Activated CD8-positive, alpha-beta T cell treated with anti-CD3 and anti-CD28 coated beads for 36 hours (primary cell): Measurements from ENCODE around the gene RMRP. TPM values are rescaled to one million over a fixed set of nuclear protein-coding genes. Genes with fewer than 3 reads are reported as not detected.

Experiments used
- ATAC-seq: fragments of 200-7000 bp; cut with Tn5 transposase; one replicate; pipeline ENCODE4 v1.10.0; 2021; ENCODE audit warnings: mild to moderate bottlenecking, moderate library complexity
- CTCF ChIA-PET: fragments of 350-600 bp; sonication (Branson Sonifier 250); formaldehyde crosslinking; loops from one replicate; lab custom pipeline; 2021; ENCODE audit warnings: antibody characterized with exemption; lab: Charles Lee
- POLR2A ChIA-PET: fragments of 350-600 bp; sonication (Branson Sonifier 250); formaldehyde crosslinking; loops from one replicate; lab custom pipeline; 2021; ENCODE audit warnings: antibody characterized with exemption; lab: Charles Lee
- DNase-seq: peaks from one replicate; pipeline ENCODE4 v3.0.0-alpha.2; 2020
- H3K27ac Mint-ChIP-seq: one replicate; pipeline ENCODE4 v1.8.0; 2021; ENCODE audit warnings: mild to moderate bottlenecking, mixed read lengths
- H3K27me3 Mint-ChIP-seq: one replicate; pipeline ENCODE4 v1.8.0; 2021; ENCODE audit warnings: mixed read lengths
- H3K36me3 Mint-ChIP-seq: one replicate; pipeline ENCODE4 v1.8.0; 2021; ENCODE audit warnings: low read depth, mixed read lengths
- H3K4me1 Mint-ChIP-seq: one replicate; pipeline ENCODE4 v1.8.0; 2021; ENCODE audit warnings: low read depth, mixed read lengths
- H3K4me3 Mint-ChIP-seq: one replicate; pipeline ENCODE4 v1.8.0; 2021; ENCODE audit warnings: mild to moderate bottlenecking, moderate library complexity, mixed read lengths
- H3K9me3 Mint-ChIP-seq: one replicate; pipeline ENCODE4 v1.8.0; 2021; ENCODE audit warnings: mixed read lengths
- CTCF ChIP-seq: fragments of 200-600 bp; IDR thresholded peaks from one replicate; pipeline ENCODE4 v1.8.0; 2022; ENCODE audit warnings: antibody characterized with exemption, mild to moderate bottlenecking
- intact Hi-C: fragments of 100-400 bp; cut with micrococcal nuclease; formaldehyde crosslinking; loops from one replicate; pipeline ENCODE4 v1.10.0; 2022
- total RNA-seq, 2 experiments: library from RNA; stranded (reverse); gene quantifications; one replicate each; pipeline ENCODE4 v1.2.3, GENCODE V29; 2021

Gene RMRP
- total RNA-seq, 2 experiments from 2014 or later: 13,164 to 13,311 TPM

DNA sequence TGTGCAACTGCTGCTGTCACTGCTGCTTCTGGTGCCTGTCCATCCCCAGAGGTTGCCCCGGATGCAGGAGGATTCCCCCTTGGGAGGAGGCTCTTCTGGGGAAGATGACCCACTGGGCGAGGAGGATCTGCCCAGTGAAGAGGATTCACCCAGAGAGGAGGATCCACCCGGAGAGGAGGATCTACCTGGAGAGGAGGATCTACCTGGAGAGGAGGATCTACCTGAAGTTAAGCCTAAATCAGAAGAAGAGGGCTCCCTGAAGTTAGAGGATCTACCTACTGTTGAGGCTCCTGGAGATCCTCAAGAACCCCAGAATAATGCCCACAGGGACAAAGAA lies 16.2 kb upstream of the RMRP start:
- Mint-ChIP-seq H3K4me3 (no peak overlapping the region), H3K36me3 (no peaks in the 10 kb centered on the region), H3K27ac (no peak overlapping the region), H3K9me3 (no peaks in the 10 kb centered on the region), H3K27me3 (peaks cover 9% of the 10 kb centered on the region), H3K4me1 (peaks cover 13% of the 10 kb centered on the region)
- DNase-seq: no peak
- TF ChIP-seq CTCF: no peak
- ChIA-PET CTCF (interaction anchor here (2.8 to 24.5 kb wide), 2 partner anchors 16 to 19 kb away, joined by 11 to 313 read pairs; partner anchors contain the start of genes CCDC107, RMRP and TPM2), POLR2A (interaction anchor here (0.8 to 1.2 kb wide), 2 partner anchors 14 to 27 kb away, joined by 3 to 5 read pairs; no protein-coding TSS in a partner anchor)
- intact Hi-C loops: no loop called here
- no peak for ATAC-seq

DNA sequence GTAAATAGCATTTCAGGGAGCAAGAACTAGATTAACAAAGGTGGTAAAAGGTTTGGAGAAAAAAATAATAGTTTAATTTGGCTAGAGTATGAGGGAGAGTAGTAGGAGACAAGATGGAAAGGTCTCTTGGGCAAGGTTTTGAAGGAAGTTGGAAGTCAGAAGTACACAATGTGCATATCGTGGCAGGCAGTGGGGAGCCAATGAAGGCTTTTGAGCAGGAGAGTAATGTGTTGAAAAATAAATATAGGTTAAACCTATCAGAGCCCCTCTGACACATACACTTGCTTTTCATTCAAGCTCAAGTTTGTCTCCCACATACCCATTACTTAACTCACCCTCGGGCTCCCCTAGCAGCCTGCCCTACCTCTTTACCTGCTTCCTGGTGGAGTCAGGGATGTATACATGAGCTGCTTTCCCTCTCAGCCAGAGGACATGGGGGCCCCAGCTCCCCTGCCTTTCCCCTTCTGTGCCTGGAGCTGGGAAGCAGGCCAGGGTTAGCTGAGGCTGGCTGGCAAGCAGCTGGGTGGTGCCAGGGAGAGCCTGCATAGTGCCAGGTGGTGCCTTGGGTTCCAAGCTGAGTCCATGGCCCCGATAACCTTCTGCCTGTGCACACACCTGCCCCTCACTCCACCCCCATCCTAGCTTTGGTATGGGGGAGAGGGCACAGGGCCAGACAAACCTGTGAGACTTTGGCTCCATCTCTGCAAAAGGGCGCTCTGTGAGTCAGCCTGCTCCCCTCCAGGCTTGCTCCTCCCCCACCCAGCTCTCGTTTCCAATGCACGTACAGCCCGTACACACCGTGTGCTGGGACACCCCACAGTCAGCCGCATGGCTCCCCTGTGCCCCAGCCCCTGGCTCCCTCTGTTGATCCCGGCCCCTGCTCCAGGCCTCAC lies 15.6 kb upstream of the RMRP start, which contains the start of gene CA9:
CA9 (plus strand) TSS at position 797 of the 893 bp plus-strand sequence; CDS start at position 829, 32 bp downstream.
- H3K36me3 Mint-ChIP-seq: no peaks in the 10 kb centered on the region
- ATAC-seq (peak; percentile 42), DNase-seq (peak; percentile 21)
- POLR2A ChIA-PET: interaction anchor here (0.8 to 1.6 kb wide), 3 partner anchors 11 to 26 kb away, joined by 3 to 5 read pairs (median 5); no protein-coding TSS in a partner anchor
- intact Hi-C loops: no loop called here
- TF ChIP-seq CTCF: no peak
- peaks cover 9% of the 10 kb centered on the region for H3K27me3 Mint-ChIP-seq
- no peaks in the 10 kb centered on the region for H3K9me3 Mint-ChIP-seq
- no peak within 1 kb of the TSS for H3K27ac Mint-ChIP-seq
- H3K4me1 Mint-ChIP-seq: peaks cover 13% of the 10 kb centered on the region
- CTCF ChIA-PET: interaction anchor here (2.8 to 24.5 kb wide), 2 partner anchors 15 to 20 kb away, joined by 11 to 313 read pairs; partner anchors contain the start of genes CCDC107, RMRP and TPM2
- peak within 1 kb of the TSS; percentile 14 for H3K4me3 Mint-ChIP-seq

DNA sequence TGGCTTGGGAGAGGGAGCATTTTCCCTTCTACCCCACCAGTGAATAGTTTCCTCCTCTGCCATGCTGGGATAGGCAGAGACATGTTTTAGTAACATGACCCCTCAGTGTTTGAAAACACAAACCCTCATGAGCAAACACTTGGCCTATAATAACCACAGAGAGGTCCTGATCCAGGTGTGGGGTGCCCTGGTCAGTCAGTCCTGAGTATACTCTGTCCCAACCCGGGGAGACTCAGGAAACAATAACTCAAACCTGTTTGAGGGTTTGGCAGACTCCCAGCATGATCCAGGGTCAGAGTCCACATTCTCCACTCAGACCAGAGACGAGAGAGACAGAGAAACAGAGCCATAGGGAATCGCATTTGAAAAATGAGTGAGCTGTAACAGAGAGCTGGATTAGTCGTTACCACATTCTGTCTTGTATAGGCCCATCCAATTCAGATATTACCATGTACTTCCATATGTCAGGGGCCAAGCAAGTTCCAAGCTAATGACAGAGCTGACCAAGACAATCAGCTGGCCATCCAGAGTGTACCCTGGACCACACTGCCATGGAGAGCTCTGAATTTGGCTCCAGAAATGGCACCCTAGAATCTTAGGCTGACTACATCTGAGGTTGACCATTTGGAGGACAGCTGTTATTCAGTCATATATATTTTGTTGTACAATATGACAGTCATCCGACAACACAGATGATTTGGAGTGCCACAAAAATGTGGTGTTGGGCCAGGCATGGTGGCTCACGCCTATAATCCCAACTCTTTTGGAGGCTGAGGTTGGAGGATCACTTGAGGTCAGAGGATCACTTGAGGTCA lies 11.7 kb upstream of the RMRP start:
- no peak overlapping the region for H3K4me3 Mint-ChIP-seq
- H3K9me3 Mint-ChIP-seq: no peaks in the 10 kb centered on the region
- DNase-seq: no peak
- H3K4me1 Mint-ChIP-seq: peaks cover 5% of the 10 kb centered on the region
- CTCF ChIA-PET: interaction anchor here (1.2 to 24.5 kb wide), 6 partner anchors 10 to 58 kb away, joined by 3 to 313 read pairs (median 6); partner anchors contain the start of genes CCDC107, RMRP and TPM2
- no peak for TF ChIP-seq CTCF
- no peak for ATAC-seq
- H3K36me3 Mint-ChIP-seq: no peaks in the 10 kb centered on the region
- peaks cover 3% of the 10 kb centered on the region for H3K27me3 Mint-ChIP-seq
- POLR2A ChIA-PET: interaction anchor here (1.1 to 2.7 kb wide), 2 partner anchors 14 to 22 kb away, joined by 3 to 8 read pairs; no protein-coding TSS in a partner anchor
- intact Hi-C loops: no loop called here
- no peak overlapping the region for H3K27ac Mint-ChIP-seq

GRCh38 chr9:35667939-35668338 lies 10.1 kb upstream of the RMRP start:
- H3K9me3 Mint-ChIP-seq: no peaks in the 10 kb centered on the region
- H3K4me1 Mint-ChIP-seq: peaks cover 11% of the 10 kb centered on the region
- H3K36me3 Mint-ChIP-seq: peaks cover 5% of the 10 kb centered on the region
- TF ChIP-seq CTCF: no peak
- POLR2A ChIA-PET: interaction anchor here (1.0 kb wide), 1 partner anchor 10 kb away, joined by 3 read pairs; the partner anchor contains the start of genes CCDC107 and RMRP
- H3K4me3 Mint-ChIP-seq: no peak overlapping the region
- CTCF ChIA-PET: interaction anchor here (1.3 to 24.5 kb wide), 3 partner anchors 10 to 57 kb away, joined by 4 to 313 read pairs (median 25); partner anchors contain the start of genes CCDC107, RMRP and TPM2
- no peak overlapping the region for H3K27ac Mint-ChIP-seq
- ATAC-seq (no peak), DNase-seq (no peak)
- intact Hi-C loops: no loop called here
- H3K27me3 Mint-ChIP-seq: no peaks in the 10 kb centered on the region
